NCI-H146 treated with DMSO at 0.1 percent for 48 hours (cell line): ENCODE results near the gene PTPRN2.
"Not testable (repeated sequence)": the region's sequence is repeated elsewhere in the genome, so short reads cannot be mapped to it uniquely, and the experiment has no call there.

Experiments used
- DNase-seq: peaks from one replicate; lab custom pipeline; 2025; ENCODE audit not compliant: unreplicated experiment; lab: John Stamatoyannopoulos, UW

The PTPRN2 gene

GRCh38 chr7:157576415-157576814, 1011.2 kb downstream of the PTPRN2 start:
- no peak for DNase-seq

GRCh38 chr7:157575777-157576176, 1011.8 kb downstream of the PTPRN2 start:
- no peak for DNase-seq

GRCh38 chr7:157574914-157575586, 1012.6 kb downstream of the PTPRN2 start:
- no peak for DNase-seq

- no peak for DNase-seq
These were observed 1013.4 kb downstream of the PTPRN2 start for GRCh38 chr7:157574120-157574825.

GRCh38 chr7:157573244-157573643, 1014.4 kb downstream of the PTPRN2 start:
- DNase-seq: no peak

GRCh38 chr7:157572622-157573021, 1015.0 kb downstream of the PTPRN2 start:
- no peak for DNase-seq

GRCh38 chr7:157570531-157571200, 1017.0 kb downstream of the PTPRN2 start:
- no peak for DNase-seq

GRCh38 chr7:157569967-157570366, 1017.7 kb downstream of the PTPRN2 start:
- DNase-seq: no peak

- DNase-seq: no peak
These were observed 1018.6 kb downstream of the PTPRN2 start for GRCh38 chr7:157568770-157569584.

- DNase-seq: no peak
These were observed 1019.4 kb downstream of the PTPRN2 start for GRCh38 chr7:157568106-157568769.

GRCh38 chr7:157567666-157568065, 1020.0 kb downstream of the PTPRN2 start:
- DNase-seq: no peak

GRCh38 chr7:157566631-157567006, 1021.0 kb downstream of the PTPRN2 start:
- no peak for DNase-seq

GRCh38 chr7:157565981-157566630, 1021.5 kb downstream of the PTPRN2 start:
- no peak for DNase-seq

- DNase-seq: no peak
These were observed 1022.4 kb downstream of the PTPRN2 start for GRCh38 chr7:157565201-157565626.

- no peak for DNase-seq
These were observed 1023.0 kb downstream of the PTPRN2 start for GRCh38 chr7:157564517-157565177.

- DNase-seq: not testable (repeated sequence)
These were observed 1024.0 kb downstream of the PTPRN2 start for GRCh38 chr7:157563467-157564135.

- not testable (repeated sequence) for DNase-seq
These were observed 1024.9 kb downstream of the PTPRN2 start for GRCh38 chr7:157562522-157563398.

GRCh38 chr7:157561816-157562410, 1025.7 kb downstream of the PTPRN2 start:
- DNase-seq: no peak
